Adrenal gland (tissue), 12 donors: Measurements from ENCODE around the gene ARHGAP12. TPM values are rescaled to one million over a fixed set of nuclear protein-coding genes. Genes with fewer than 3 reads are reported as not detected.

Experiments used
- DNase-seq, 7 donors: peaks; one replicate each; pipeline ENCODE4 v3.0.0-alpha.2; 2019 to 2020
- H3K27ac ChIP-seq, 5 donors: fragments of 200-600 bp; sonication (generic) in 4 of 5; 1 replicate in 3 of 5; 2 replicates in 2 of 5; pipeline versions ENCODE4 v1.5.1 to v1.8.0; 2016 to 2020; ENCODE audit warnings: mild to moderate bottlenecking in 1 of 5
- H3K27me3 ChIP-seq: fragments of 200-600 bp; 2 replicates; pipeline ENCODE4 v1.8.0; 2021
- H3K36me3 ChIP-seq, 2 donors: fragments of 200-600 bp; replicated peaks in 1 of 2; 1 replicate in 1 of 2; 2 replicates in 1 of 2; pipeline versions ENCODE4 v1.5.1 to v1.8.0; 2018 to 2022
- H3K4me1 ChIP-seq, 2 donors: fragments of 200-600 bp; replicated peaks in 1 of 2; 1 replicate in 1 of 2; 2 replicates in 1 of 2; pipeline versions ENCODE4 v1.5.1 to v1.8.0; 2018 to 2021
- H3K4me3 ChIP-seq, 4 donors: fragments of 200-600 bp; sonication (generic) in 3 of 4; one replicate each; pipeline ENCODE4 v1.5.1; 2016 to 2018
- H3K9me3 ChIP-seq, 3 donors: fragments of 200-600 bp; sonication (generic) in 1 of 3; replicated peaks in 1 of 3; 1 replicate in 2 of 3; 2 replicates in 1 of 3; pipeline versions ENCODE4 v1.5.1 to v1.8.0; 2016 to 2021
- POLR2A ChIP-seq, 2 donors: fragments of 450-650 bp; IDR thresholded peaks; one replicate each; pipeline ENCODE4 v1.6.1; 2017; ENCODE audit warnings: antibody characterized with exemption in 2 of 2, mild to moderate bottlenecking in 2 of 2, moderate library complexity in 1 of 2
- WGBS, 4 donors: extraction: QIAGEN DNeasy Blood & Tissue Kit in 2 of 4; methylation state at CpG; one replicate each; pipeline versions ENCODE4 v1.1.5 to v1.1.7; 2013 to 2017; 5-methylcytosine and 5-hydroxymethylcytosine counted together
- intact Hi-C, 2 donors: fragments of 100-400 bp; cut with DNase I; formaldehyde crosslinking; loops; one replicate each; pipeline versions ENCODE4 v1.14.1 to v1.15.0; 2022 to 2023
- polyA plus RNA-seq, 3 donors: library from polyadenylated mRNA; stranded (reverse); fragments of 200-250 nt in 2 of 3; fragments of 350-450 nt in 1 of 3; fragmentation: Illumina TruSeq in 1 of 3; extraction: RNeasy Lipid Tissue Mini Kit (QIAGEN cat#74804) in 1 of 3; gene quantifications; one replicate each; pipeline ENCODE4 v1.2.3, GENCODE V29; 2013 to 2014
- total RNA-seq, 9 donors: library from RNA; depleted of rRNA in 4 of 9; stranded (reverse); fragments of >200 nt in 4 of 9; fragments of 120-200 nt in 1 of 9; fragmentation: NEBNext Ultra II Directional in 1 of 9; extraction: Animal tissue kit (Norgen Biotek cat#: 25700) in 1 of 9; gene quantifications; one replicate each; pipeline versions ENCODE4 v1.1.0 to v1.2.4, GENCODE V29; 2013 to 2023
- TF ChIP-seq, protein P1 (sequence below), 6 experiments: fragments of 450-650 bp in 4 of 6; fragments of 200-600 bp in 2 of 6; sonication (generic) in 1 of 6; IDR thresholded peaks; 1 replicate in 5 of 6; 2 replicates in 1 of 6; pipeline versions ENCODE4 v1.5.1 to v1.8.0; 2016 to 2021; ENCODE audit warnings: antibody characterized with exemption in 6 of 6, mild to moderate bottlenecking in 2 of 6, moderate library complexity in 1 of 6
- donor health status: healthy with polysubstance abuse.
- donor health status: Bipolar disorder and iron deficiency.
- donor health status: DM: yes; HTN: yes; CAD: no.
- donor health status: DM: no; HTN: no; CAD: no.
- donor health status: DM: no; HTN: no; CAD: no.
- donor health status: DM: yes; HTN: yes; CAD: no.

The ARHGAP12 gene
- total and polyA plus RNA-seq, 12 donors = 26.7 to 88.6 (median 38.1) TPM

DNA sequence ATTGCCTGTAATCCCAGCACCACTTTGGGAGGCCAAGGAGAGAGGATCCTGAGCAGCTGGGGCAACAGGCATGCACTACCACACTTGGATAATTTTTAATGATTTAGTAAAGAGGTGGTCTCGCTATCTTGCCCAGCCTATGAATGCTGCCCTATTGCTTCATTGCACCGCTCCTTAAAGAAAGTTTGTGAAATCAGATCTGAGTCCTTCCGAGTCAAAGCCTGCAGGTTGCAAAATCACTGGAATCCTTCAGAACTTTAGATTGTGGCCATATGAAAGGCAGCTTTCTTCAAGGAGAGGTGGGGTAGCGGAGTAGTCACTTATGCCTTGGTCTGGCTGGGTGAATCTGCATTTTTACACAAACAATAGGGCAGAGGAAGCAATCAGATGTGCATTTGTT is 166.3 kb downstream of the ARHGAP12 start:
- no peak overlapping the region for H3K27ac ChIP-seq
- H3K36me3 ChIP-seq = no peaks in the 10 kb centered on the region
- peaks cover 5 to 30% of the 10 kb centered on the region in 2 donors for H3K4me1 ChIP-seq
- no peaks in the 10 kb centered on the region for H3K9me3 ChIP-seq
- intact Hi-C loops = no loop called here
- TF ChIP-seq, protein P1, sequence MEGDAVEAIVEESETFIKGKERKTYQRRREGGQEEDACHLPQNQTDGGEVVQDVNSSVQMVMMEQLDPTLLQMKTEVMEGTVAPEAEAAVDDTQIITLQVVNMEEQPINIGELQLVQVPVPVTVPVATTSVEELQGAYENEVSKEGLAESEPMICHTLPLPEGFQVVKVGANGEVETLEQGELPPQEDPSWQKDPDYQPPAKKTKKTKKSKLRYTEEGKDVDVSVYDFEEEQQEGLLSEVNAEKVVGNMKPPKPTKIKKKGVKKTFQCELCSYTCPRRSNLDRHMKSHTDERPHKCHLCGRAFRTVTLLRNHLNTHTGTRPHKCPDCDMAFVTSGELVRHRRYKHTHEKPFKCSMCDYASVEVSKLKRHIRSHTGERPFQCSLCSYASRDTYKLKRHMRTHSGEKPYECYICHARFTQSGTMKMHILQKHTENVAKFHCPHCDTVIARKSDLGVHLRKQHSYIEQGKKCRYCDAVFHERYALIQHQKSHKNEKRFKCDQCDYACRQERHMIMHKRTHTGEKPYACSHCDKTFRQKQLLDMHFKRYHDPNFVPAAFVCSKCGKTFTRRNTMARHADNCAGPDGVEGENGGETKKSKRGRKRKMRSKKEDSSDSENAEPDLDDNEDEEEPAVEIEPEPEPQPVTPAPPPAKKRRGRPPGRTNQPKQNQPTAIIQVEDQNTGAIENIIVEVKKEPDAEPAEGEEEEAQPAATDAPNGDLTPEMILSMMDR (IDR thresholded peaks at IDR 0.05) = no peak
- no peak for TF ChIP-seq POLR2A (IDR thresholded peaks at IDR 0.05)
- no peak for DNase-seq
- no peaks in the 10 kb centered on the region for H3K27me3 ChIP-seq
- WGBS, 4 donors = 91 to 95% (median 93%) methylated on average over 4 of the region's 4 CpGs
- no peak overlapping the region for H3K4me3 ChIP-seq

DNA sequence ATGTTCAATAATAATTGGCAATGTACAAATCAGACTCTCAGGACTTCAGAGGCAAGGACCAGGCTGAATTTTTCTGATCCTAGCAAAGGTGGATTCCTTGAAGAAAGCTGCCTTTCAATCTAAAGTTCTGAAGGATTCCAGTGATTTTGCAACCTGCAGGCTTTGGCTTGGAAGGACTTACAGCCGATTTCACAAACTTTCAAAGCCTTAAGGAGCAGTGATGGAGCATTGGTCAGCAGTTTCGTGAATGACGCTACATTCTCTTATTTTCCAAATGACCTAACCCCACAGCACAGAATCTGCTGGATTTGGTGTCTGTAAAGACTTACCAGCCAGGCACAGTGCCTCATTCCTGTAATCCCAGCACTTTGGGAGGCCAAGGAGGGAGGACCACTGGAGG is 167.5 kb downstream of the ARHGAP12 start:
- Histone ChIP-seq H3K4me3 (no peak overlapping the region), H3K9me3 (no peaks in the 10 kb centered on the region), H3K4me1 (peaks cover 5 to 32% of the 10 kb centered on the region in 2 donors), H3K27ac (peak overlapping the region in 4 of 5 donors; percentile 87 to 96 (median 94)), H3K27me3 (no peaks in the 10 kb centered on the region), H3K36me3 (no peaks in the 10 kb centered on the region)
- TF ChIP-seq, protein P1 (IDR thresholded peaks at IDR 0.05) = no peak
- no peak for TF ChIP-seq POLR2A (IDR thresholded peaks at IDR 0.05)
- 74 to 79% (median 75%) methylated on average over 3 of the region's 3 CpGs for WGBS, 4 donors
- intact Hi-C loops = no loop called here
- no peak for DNase-seq

DNA sequence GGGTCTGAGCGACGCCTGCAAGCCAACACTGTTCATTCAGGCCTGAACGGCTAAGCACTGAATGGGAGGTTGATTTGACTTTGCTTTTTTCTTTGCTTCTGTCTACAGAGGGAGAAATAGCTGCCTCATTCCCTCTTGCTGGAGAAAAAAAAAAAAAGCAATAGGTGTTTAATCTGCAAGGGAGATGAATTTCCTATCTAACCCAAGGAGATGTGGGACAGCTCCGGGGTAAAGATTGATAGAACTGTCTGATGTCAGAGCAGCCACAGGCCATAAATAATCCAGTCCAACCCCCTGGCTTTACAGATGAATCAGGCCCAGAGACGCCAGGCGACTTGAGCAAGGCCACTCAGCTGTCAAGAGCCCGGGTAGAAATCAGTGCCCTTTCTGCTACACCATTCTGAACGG is 168.0 kb downstream of the ARHGAP12 start:
- WGBS, 4 donors = 17 to 27% (median 20%) methylated on average over 8 of the region's 8 CpGs
- intact Hi-C loops = no loop called here
- Histone ChIP-seq H3K4me1 (peaks cover 5 to 32% of the 10 kb centered on the region in 2 donors), H3K4me3 (peak overlapping the region in 1 of 4 donors; percentile 38), H3K9me3 (no peaks in the 10 kb centered on the region), H3K27ac (peak overlapping the region; percentile 87 to 96 (median 93)), H3K27me3 (no peaks in the 10 kb centered on the region), H3K36me3 (no peaks in the 10 kb centered on the region)
- TF ChIP-seq POLR2A (IDR thresholded peaks at IDR 0.05) = no peak
- TF ChIP-seq, protein P1 (IDR thresholded peaks at IDR 0.05) = no peak
- DNase-seq = peak in 6 of 7 donors; percentile 59 to 77 (median 68)

DNA sequence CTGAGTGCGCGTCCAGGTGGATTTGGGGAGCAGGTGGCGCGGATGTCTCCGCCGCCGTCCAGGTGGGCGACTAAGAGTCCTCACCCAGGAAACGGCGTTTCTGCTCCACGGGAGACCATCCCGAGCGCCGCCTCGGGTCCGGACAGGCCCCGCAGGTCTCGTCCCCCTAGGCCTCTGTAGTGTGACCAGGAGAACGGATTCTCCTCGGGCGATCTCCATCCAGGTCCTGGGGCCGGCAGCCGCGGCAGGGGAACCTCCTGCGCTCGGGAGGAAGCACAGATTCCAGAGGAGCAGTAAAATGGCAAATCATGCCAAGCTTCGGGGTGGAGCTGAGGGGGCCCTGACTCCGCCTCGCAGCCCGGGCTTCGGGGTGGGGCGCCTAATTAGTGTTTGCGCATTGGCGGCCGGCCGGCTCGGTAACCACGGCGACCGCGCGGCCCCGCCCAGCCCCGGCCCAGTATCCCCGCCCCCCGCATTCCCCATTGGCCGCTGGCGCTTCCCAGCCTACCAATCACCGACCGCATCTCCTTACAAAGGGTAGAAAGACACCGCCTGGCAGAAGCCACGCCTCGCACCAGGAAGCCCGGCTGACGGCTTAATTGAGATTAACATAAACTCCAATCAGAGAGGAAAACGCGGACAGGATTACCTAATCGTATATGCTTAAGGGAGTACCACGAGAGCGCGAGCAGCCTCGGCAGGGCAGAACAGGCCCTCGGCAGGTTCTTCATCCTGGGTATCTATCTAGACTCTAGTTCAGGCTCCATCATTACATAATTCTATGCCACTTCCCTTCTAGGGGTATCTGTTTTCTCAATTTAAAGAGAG is 168.6 kb downstream of the ARHGAP12 start:
- WGBS, 4 donors = 0% methylated on average over 8 to 63 of the region's 63 CpGs
- intact Hi-C loops = no loop called here
- peak overlapping the region; percentile 90 to 97 (median 96) for H3K27ac ChIP-seq

More for the DNA sequence above, 168.6 kb downstream of the ARHGAP12 start:
- TF ChIP-seq POLR2A (IDR thresholded peaks at IDR 0.05) = peak; percentile 96 to 98
- TF ChIP-seq, protein P1 (IDR thresholded peaks at IDR 0.05) = no peak
- Histone ChIP-seq H3K36me3 (no peaks in the 10 kb centered on the region), H3K27me3 (no peaks in the 10 kb centered on the region), H3K4me3 (peak overlapping the region in 2 of 4 donors; percentile 62 to 69), H3K9me3 (no peaks in the 10 kb centered on the region), H3K4me1 (peaks cover 10 to 37% of the 10 kb centered on the region in 2 donors)
- DNase-seq = peak; percentile 96 to 99 (median 98)
